ENCODE measurements around the gene TRIM14. TPM values are rescaled to one million over a fixed set of nuclear protein-coding genes. Genes with fewer than 3 reads are reported as not detected.

The TRIM14 gene
- total RNA-seq (2016; rRNA removed; fragmentation: Illumina TruSeq; extraction: Trizol) = 13.0 and 13.8 TPM in 2 replicates
- 2.3 TPM in 2 replicates for total RNA-seq (2016; cell fraction: cytosol; rRNA removed; fragmentation: Illumina TruSeq; extraction: Trizol; ENCODE audit: low read depth)
- 12.7 and 13.4 TPM in 2 replicates for total RNA-seq (2016; cell fraction: insoluble cytoplasmic fraction; rRNA removed; fragmentation: Illumina TruSeq; extraction: Trizol)
- 10.0 and 10.5 TPM in 2 replicates for total RNA-seq (2016; cell fraction: membrane; rRNA removed; fragmentation: Illumina TruSeq; extraction: Trizol)
- 8.9 and 10.9 TPM in 2 replicates for total RNA-seq (2016; cell fraction: nucleus; rRNA removed; fragmentation: Illumina TruSeq; extraction: Trizol)
- polyA plus RNA-seq (2011; rRNA removed) = 9.2 and 10.7 TPM in 2 replicates
- 9.6 and 10.5 TPM in 2 replicates for polyA plus RNA-seq (2011; cell fraction: cytosol; rRNA removed)
- polyA plus RNA-seq (2011; cell fraction: nucleus; rRNA removed) = 17.8 and 18.3 TPM in 2 replicates
- 10.9 and 11.2 TPM in 2 replicates for polyA plus RNA-seq (2012)
- polyA plus RNA-seq (2016; cell fraction: cytosol; fragmentation: Illumina TruSeq; extraction: Trizol; ENCODE audit: low read depth) = 2.3 and 2.5 TPM in 2 replicates
- 20.7 and 23.4 TPM in 2 replicates for polyA plus RNA-seq (2016; cell fraction: insoluble cytoplasmic fraction; fragmentation: Illumina TruSeq; extraction: Trizol; ENCODE audit: low read depth)
- polyA plus RNA-seq (2016; cell fraction: membrane; fragmentation: Illumina TruSeq; extraction: Trizol; ENCODE audit: low read depth) = 10.0 and 10.7 TPM in 2 replicates
- polyA plus RNA-seq (2016; cell fraction: nucleus; fragmentation: Illumina TruSeq; extraction: Trizol; ENCODE audit: insufficient read depth, low read depth) = 27.9 and 30.3 TPM in 2 replicates
- polyA minus RNA-seq (2011; rRNA and poly(A)+ RNA removed; ENCODE audit: low replicate concordance) = 11.5 and 20.5 TPM in 2 replicates
- polyA minus RNA-seq (2011; cell fraction: cytosol; rRNA and poly(A)+ RNA removed) = 7.7 and 8.4 TPM in 2 replicates
- polyA minus RNA-seq (2011; cell fraction: nucleus; rRNA and poly(A)+ RNA removed) = 7.7 and 8.5 TPM in 2 replicates
- Bru-seq, nascent RNA = percentile 58 among the genes with signal in this experiment
- BruChase-seq, experiment 1, labeled RNA remaining after a 6-hour chase = percentile 71 among the genes with signal in this experiment
- BruChase-seq, experiment 2, labeled RNA remaining after a 2-hour chase = percentile 64 among the genes with signal in this experiment
- long read RNA-seq, experiment 1, full-length matches to known transcripts = 14 of 21 reads
- long read RNA-seq, experiment 1, partial matches to known transcripts = 0 of 21 reads
- long read RNA-seq, experiment 1, other reads (novel, unspliced or antisense) = 7 of 21 reads
- long read RNA-seq, experiment 2, full-length matches to known transcripts = 1 of 35 reads
- long read RNA-seq, experiment 2, partial matches to known transcripts = 11 of 35 reads
- long read RNA-seq, experiment 2, other reads (novel, unspliced or antisense) = 23 of 35 reads

- H3K27me3 ChIP-seq (ENCODE audit: control insufficient read depth in 1 of 2, insufficient read depth in 2 of 2, low read length in 2 of 2) = no peaks in the 10 kb centered on the region
- DNase-seq (ENCODE audit: low spot score) (peak; percentile 69), ATAC-seq (peak; percentile 88), FAIRE-seq (no peak)
- peak within 1 kb of the TSS; percentile 76 for H3K4me2 ChIP-seq (ENCODE audit: low read depth, low read length)
- no peaks in the 10 kb centered on the region for H3K36me3 ChIP-seq (replicated peaks in 1 of 2; ENCODE audit: control insufficient read depth in 1 of 2, insufficient read depth in 2 of 2, low read length in 2 of 2)
- H3K27ac ChIP-seq (ENCODE audit: extremely low read length, insufficient read depth, low read length) = peak within 1 kb of the TSS; percentile 81
- peak within 1 kb of the TSS; percentile 57 to 87 (median 81) for H3K4me3 ChIP-seq (replicated peaks in 1 of 3; ENCODE audit: insufficient read depth in 1 of 3, low read depth in 2 of 3, low read length in 3 of 3)
- 3% methylated on average over 9 of the region's 71 CpGs for WGBS (ENCODE audit: low lambda C conversion rate)
- POLR2A ChIA-PET = interaction anchor here (0.8 to 3.4 kb wide), 15 partner anchors 9 to 138 kb away, joined by 3 to 27 read pairs (median 7); partner anchors contain the start of genes CORO2A, NANS and TBC1D2
- CTCF ChIA-PET (ENCODE audit: low intra/inter-chr PET ratio, low total read pairs) = interaction anchor here (0.9 kb wide), 1 partner anchor 74 kb away, joined by 3 read pairs; the partner anchor contains the start of gene CORO2A
- no TSS peak for BruUV-seq (replicated peaks)
- H2AFZ ChIP-seq (ENCODE audit: low read length) = peak within 1 kb of the TSS; percentile 79
- H4K20me1 ChIP-seq (ENCODE audit: insufficient read depth, low read length) = no peaks in the 10 kb centered on the region
- intact Hi-C loops (cut with micrococcal nuclease; ENCODE audit: unreplicated experiment) = loop anchor here (1.0 to 10.0 kb wide), 3 partner anchors 46 to 146 kb away; partner anchors contain the start of gene CORO2A
- no peaks in the 10 kb centered on the region for H3K9me3 ChIP-seq (ENCODE audit: low read length)
- H3K4me1 ChIP-seq (ENCODE audit: insufficient read depth, low read length) = peaks cover 19% of the 10 kb centered on the region
- peaks cover 4% of the 10 kb centered on the region for H3K79me2 ChIP-seq (ENCODE audit: insufficient read depth, low read length)
- peak within 1 kb of the TSS; percentile 60 for H3K9ac ChIP-seq (ENCODE audit: insufficient read depth, low read depth, low read length)
- in situ Hi-C loops (cut with HindIII; ENCODE audit: extremely low pct_ligation_motif_present, low pct_unique_long_range_greater_than_20kb) = loop anchor here (5.0 kb wide), 1 partner anchor 73 kb away; the partner anchor contains the start of gene CORO2A
- TF ChIP-seq UBTF (CRISPR knock-in tag; IDR thresholded peaks at IDR 0.05) (peak; percentile 75; the same call in 1 of the 2 replicates), ZNF143 (CRISPR knock-in tag; IDR thresholded peaks at IDR 0.05) (no peak), PLSCR1 (CRISPR knock-in tag; IDR thresholded peaks at IDR 0.05; ENCODE audit: borderline replicate concordance) (no peak), KLF16 (CRISPR knock-in tag; IDR thresholded peaks at IDR 0.05) (peak; percentile 7 to 84; a peak in 2 of 4 replicates), SOX13 (IDR thresholded peaks at IDR 0.05) (no peak), SOX13 (CRISPR knock-in tag; conservative IDR thresholded peaks at IDR 0.05 in 1 of 2, IDR thresholded peaks at IDR 0.05 in 1 of 2) (no peak), TEF (CRISPR knock-in tag; IDR thresholded peaks at IDR 0.05) (no peak), MEIS2 (CRISPR knock-in tag; IDR thresholded peaks at IDR 0.05) (no peak), ELF4 (CRISPR knock-in tag; IDR thresholded peaks at IDR 0.05; ENCODE audit: borderline replicate concordance) (no peak), MATR3 (CRISPR knock-in tag; IDR thresholded peaks at IDR 0.05) (no peak), ZFP37 (CRISPR knock-in tag; IDR thresholded peaks at IDR 0.05; ENCODE audit: borderline replicate concordance) (no peak)
These were observed at the start of gene TRIM14 for GRCh38 chr9:98118640-98119601. TSS of gene TRIM14 (minus strand) at chr9:98119222. CDS start at chr9:98119188, 34 bp downstream.

All from HepG2 (cell line).